RPMI8226 (cell line): ENCODE measurements around the gene CNTN6.

ENCODE experiments used
- DNase-seq: peaks from one replicate; pipeline ENCODE4 v3.0.0-alpha.2; 2015

The CNTN6 gene

DNA sequence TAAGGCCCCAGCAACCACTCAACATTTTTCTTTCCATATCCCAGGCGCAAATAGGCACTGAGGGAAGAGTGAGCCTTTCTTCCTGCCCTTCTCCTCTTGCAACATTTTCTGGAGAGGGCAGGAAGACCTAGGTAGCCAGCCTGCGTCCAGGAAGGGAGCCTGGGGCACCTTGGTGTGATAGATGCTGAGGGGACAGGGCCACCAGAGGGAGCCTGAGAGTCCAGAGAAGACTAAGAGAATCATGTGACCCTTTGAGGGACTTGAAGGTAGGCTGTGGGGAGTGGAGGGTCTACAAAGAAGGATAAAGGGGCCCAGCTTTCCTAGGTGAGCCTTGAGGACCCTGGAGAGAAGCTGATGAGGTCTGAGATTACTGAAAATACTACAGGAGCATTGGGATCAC is 346.6 kb downstream of the CNTN6 start:
- DNase-seq = peak; percentile 41

GRCh38 chr3:1442271-1442670 is 349.4 kb downstream of the CNTN6 start:
- DNase-seq = peak; percentile 83

- DNase-seq = no peak
These were observed 351.4 kb downstream of the CNTN6 start for GRCh38 chr3:1444195-1444594.

DNA sequence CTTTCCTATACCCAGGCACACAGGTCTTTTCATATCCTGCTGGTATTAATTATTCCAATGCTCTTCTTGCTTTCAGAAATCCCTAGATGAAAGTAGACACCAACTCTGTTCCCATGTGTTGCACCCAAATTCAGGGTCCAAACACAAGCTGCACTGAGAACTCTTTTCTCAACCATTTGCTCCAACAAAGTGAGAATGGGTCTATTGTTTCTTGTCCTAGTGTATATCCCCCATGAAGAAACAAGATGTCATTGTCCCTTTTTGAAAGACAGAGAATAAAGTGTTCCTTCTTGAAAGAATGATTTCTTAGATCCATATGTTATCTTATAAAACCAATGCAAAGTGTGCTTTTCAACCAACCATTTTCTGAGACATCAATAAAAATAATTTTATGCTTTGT is 353.7 kb downstream of the CNTN6 start:
- DNase-seq = no peak

DNA sequence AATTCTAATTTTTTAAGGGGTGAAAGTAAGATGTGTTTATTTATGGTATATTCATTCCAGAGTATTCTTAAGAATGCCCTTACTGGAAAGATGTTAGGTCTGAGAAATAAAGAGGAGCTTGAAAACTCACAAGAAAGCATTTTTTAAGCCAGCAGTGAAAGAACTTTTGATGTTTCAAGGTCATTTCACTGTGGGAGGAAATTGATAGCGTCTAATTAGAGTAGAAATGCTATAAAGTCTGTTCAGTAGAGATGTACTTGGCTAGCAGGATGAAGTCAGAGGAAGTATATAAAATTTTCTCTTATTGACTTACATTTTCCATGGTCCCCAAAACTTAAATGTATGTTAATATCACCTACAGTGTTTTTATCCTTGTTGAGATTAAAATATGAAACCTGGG is 354.6 kb downstream of the CNTN6 start:
- no peak for DNase-seq

GRCh38 chr3:1448443-1448842 is 355.6 kb downstream of the CNTN6 start:
- no peak for DNase-seq
